Activated T-helper 17 cell treated with anti-CD3 and anti-CD28 coated beads, Interleukin-2, amount 50 U/mL, for 72 hours (primary cell): ENCODE data around the gene KIAA1210. TPM values are rescaled to one million over a fixed set of nuclear protein-coding genes. Genes with fewer than 3 reads are reported as not detected.

Source experiments
- ATAC-seq: fragments of 150-1000 bp; cut with Tn5 transposase; replicated peaks from 2 replicates; pipeline ENCODE4 v1.10.0; 2021; ENCODE audit warnings: mild to moderate bottlenecking, moderate library complexity
- H3K27ac Mint-ChIP-seq: one replicate; pipeline ENCODE4 v1.8.0; 2022; ENCODE audit warnings: mixed read lengths
- H3K27me3 Mint-ChIP-seq: one replicate; pipeline ENCODE4 v1.8.0; 2022; ENCODE audit warnings: mixed read lengths
- H3K36me3 Mint-ChIP-seq: one replicate; pipeline ENCODE4 v1.8.0; 2022; ENCODE audit warnings: low read depth, mild to moderate bottlenecking, mixed read lengths
- H3K4me1 Mint-ChIP-seq: one replicate; pipeline ENCODE4 v1.8.0; 2022; ENCODE audit warnings: mixed read lengths
- H3K4me3 Mint-ChIP-seq: one replicate; pipeline ENCODE4 v1.8.0; 2022; ENCODE audit warnings: mild to moderate bottlenecking, mixed read lengths
- H3K9me3 Mint-ChIP-seq: one replicate; pipeline ENCODE4 v1.8.0; 2022; ENCODE audit warnings: mixed read lengths
- total RNA-seq, 2 donors: library from RNA; stranded (reverse); gene quantifications; one replicate each; pipeline ENCODE4 v1.2.3, GENCODE V29; 2022

Gene KIAA1210
- total RNA-seq, 2 donors from 2014 or later, result not detected

- no peaks in the 10 kb centered on the region for H3K36me3 Mint-ChIP-seq
- no peak overlapping the region for H3K4me3 Mint-ChIP-seq
- no peaks in the 10 kb centered on the region for H3K27me3 Mint-ChIP-seq
- no peak for ATAC-seq
- H3K27ac Mint-ChIP-seq, result no peak overlapping the region
- H3K9me3 Mint-ChIP-seq, result no peaks in the 10 kb centered on the region
- no peaks in the 10 kb centered on the region for H3K4me1 Mint-ChIP-seq
Observed at GRCh38 chrX:119073200-119073905, 54.3 kb downstream of the KIAA1210 start.

DNA sequence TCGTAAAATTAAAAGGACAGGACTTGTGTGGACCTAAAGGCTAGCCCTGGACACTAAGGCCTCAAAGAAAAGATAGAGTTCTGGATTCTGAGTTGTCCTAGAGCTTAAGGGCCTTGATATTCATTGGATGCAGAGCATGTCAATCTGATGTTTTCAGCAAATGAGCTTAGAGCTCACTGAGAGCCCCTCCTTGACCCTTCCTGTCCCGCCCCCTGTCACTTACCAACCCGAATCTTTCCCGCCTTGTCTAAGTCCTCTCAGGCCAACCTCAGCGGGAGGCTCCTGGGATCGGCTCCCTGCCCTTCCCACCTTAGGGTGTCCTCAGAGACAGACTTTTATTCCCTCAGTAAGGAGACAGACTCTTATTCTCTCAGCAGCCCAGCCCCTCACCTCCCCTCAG lies 54.9 kb downstream of the KIAA1210 start, which contains the start of gene CT47C1:
Gene CT47C1 (plus strand): TSS at position 250 of the 400 bp plus-strand sequence. CDS start 233 bp downstream, outside the sequence.
- no peaks in the 10 kb centered on the region for H3K4me1 Mint-ChIP-seq

DNA sequence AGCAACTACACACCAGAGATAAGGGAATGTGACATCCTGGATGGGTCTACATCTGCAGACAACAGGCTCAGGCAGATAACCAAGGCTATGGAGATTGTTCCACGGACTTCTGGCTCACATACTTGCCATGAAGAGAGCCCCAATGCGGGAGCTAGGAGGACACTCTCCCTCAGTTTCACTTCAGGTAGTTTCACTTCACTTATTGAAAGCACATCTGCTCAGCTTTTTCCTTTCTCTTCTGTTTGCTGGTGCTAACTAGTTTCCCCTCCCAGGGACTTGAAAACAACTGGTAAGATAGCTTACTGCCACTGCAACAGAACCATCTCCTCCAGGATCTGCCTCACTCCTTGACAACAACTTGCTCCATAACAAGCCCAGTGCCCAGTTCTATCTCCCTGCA lies 56.2 kb downstream of the KIAA1210 start:
- Mint-ChIP-seq H3K4me1 (no peaks in the 10 kb centered on the region), H3K36me3 (no peaks in the 10 kb centered on the region), H3K27me3 (no peaks in the 10 kb centered on the region), H3K4me3 (no peak overlapping the region), H3K9me3 (no peaks in the 10 kb centered on the region), H3K27ac (no peak overlapping the region)
- no peak for ATAC-seq

More for the DNA sequence above, 54.9 kb downstream of the KIAA1210 start, which contains the start of gene CT47C1:
- Mint-ChIP-seq H3K9me3 (no peaks in the 10 kb centered on the region), H3K27ac (no peak within 1 kb of the TSS), H3K4me3 (no peak within 1 kb of the TSS), H3K36me3 (no peaks in the 10 kb centered on the region), H3K27me3 (no peaks in the 10 kb centered on the region)
- ATAC-seq, result no peak

GRCh38 chrX:119069762-119070161 lies 57.9 kb downstream of the KIAA1210 start:
- ATAC-seq, result no peak
- no peak overlapping the region for H3K4me3 Mint-ChIP-seq
- H3K27me3 Mint-ChIP-seq, result no peaks in the 10 kb centered on the region
- H3K27ac Mint-ChIP-seq, result no peak overlapping the region
- no peaks in the 10 kb centered on the region for H3K4me1 Mint-ChIP-seq
- no peaks in the 10 kb centered on the region for H3K36me3 Mint-ChIP-seq
- no peaks in the 10 kb centered on the region for H3K9me3 Mint-ChIP-seq

DNA sequence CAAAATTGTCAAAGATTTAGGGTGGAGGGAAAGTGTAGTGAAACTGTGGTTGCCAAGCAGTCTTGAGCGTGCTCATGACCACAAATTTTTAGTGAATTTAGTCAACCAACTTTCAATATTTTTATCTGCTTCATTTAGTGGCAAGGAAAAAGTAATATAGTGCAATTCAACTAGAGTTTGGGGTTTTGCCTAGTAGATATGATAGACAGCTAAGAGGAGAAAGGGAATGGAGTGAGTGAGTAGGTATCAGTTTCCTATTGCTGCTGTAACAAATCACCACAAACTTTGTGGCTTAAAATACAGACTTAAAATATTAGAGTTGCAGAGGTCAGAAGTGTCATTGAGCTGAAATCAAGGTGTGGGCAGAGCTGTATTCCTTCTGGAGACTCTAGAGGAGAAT lies 58.5 kb downstream of the KIAA1210 start:
- no peaks in the 10 kb centered on the region for H3K9me3 Mint-ChIP-seq
- no peaks in the 10 kb centered on the region for H3K36me3 Mint-ChIP-seq
- no peaks in the 10 kb centered on the region for H3K27me3 Mint-ChIP-seq
- peak; percentile 49 for ATAC-seq
- no peak overlapping the region for H3K4me3 Mint-ChIP-seq
- no peaks in the 10 kb centered on the region for H3K4me1 Mint-ChIP-seq
- no peak overlapping the region for H3K27ac Mint-ChIP-seq

- Mint-ChIP-seq H3K4me3 (no peak overlapping the region), H3K4me1 (no peaks in the 10 kb centered on the region), H3K27me3 (no peaks in the 10 kb centered on the region), H3K9me3 (no peaks in the 10 kb centered on the region), H3K27ac (no peak overlapping the region), H3K36me3 (no peaks in the 10 kb centered on the region)
- ATAC-seq, result peak; percentile 52
Observed at GRCh38 chrX:119067023-119067739, 60.4 kb downstream of the KIAA1210 start.

DNA sequence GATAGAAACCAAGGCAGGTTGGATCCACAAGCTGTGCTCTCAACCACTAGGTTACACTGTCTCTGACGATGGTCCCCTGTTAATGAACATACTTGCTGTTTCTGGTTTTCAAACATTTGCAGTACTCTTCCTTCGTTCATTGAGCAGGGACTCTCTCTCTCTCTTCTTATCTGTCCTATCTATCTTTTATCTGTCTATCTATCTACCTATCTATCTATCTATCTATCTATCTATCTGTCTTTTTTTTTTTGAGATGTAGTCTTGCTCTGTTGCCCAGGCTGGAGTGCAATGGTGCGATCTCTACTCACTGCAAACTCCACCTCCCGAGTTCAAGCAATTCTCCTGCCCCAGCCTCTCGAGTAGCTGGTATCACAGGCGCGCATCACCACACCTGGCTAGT lies 64.2 kb downstream of the KIAA1210 start:
- Mint-ChIP-seq H3K4me1 (no peaks in the 10 kb centered on the region), H3K9me3 (no peaks in the 10 kb centered on the region), H3K4me3 (no peak overlapping the region), H3K36me3 (no peaks in the 10 kb centered on the region), H3K27me3 (no peaks in the 10 kb centered on the region), H3K27ac (no peak overlapping the region)
- ATAC-seq, result no peak

GRCh38 chrX:119062750-119063374 lies 64.8 kb downstream of the KIAA1210 start:
- H3K27ac Mint-ChIP-seq, result no peak overlapping the region
- no peaks in the 10 kb centered on the region for H3K27me3 Mint-ChIP-seq
- no peaks in the 10 kb centered on the region for H3K9me3 Mint-ChIP-seq
- no peak overlapping the region for H3K4me3 Mint-ChIP-seq
- no peaks in the 10 kb centered on the region for H3K36me3 Mint-ChIP-seq
- H3K4me1 Mint-ChIP-seq, result no peaks in the 10 kb centered on the region
- no peak for ATAC-seq

- Mint-ChIP-seq H3K4me3 (no peak overlapping the region), H3K27me3 (peaks cover under 1% of the 10 kb centered on the region), H3K9me3 (no peaks in the 10 kb centered on the region), H3K4me1 (no peaks in the 10 kb centered on the region), H3K27ac (no peak overlapping the region), H3K36me3 (no peaks in the 10 kb centered on the region)
- no peak for ATAC-seq
Observed at GRCh38 chrX:119055687-119056086, 71.9 kb downstream of the KIAA1210 start.

DNA sequence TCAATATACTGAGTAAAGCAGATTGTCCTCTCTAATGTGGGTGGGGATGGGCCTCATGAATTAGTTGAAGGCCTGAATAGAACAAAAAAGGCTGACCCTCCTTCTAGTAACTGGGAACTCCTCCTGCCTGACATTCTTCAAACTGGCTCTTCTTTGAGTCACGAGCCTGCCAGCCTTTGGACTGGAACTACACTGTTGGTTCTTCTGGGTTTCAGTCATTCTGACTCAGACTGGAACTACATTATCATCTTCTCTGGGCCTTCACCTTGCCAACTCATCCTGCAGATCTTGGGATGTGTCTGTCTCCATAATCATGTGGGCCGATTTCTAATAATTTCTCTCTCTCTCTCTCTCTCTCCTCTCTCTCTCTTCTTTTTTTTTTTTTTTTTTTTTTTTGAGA lies 81.7 kb downstream of the KIAA1210 start:
- Mint-ChIP-seq H3K36me3 (no peaks in the 10 kb centered on the region), H3K4me3 (no peak overlapping the region), H3K27ac (no peak overlapping the region), H3K27me3 (peaks cover 3% of the 10 kb centered on the region), H3K9me3 (no peaks in the 10 kb centered on the region), H3K4me1 (no peaks in the 10 kb centered on the region)
- peak; percentile 67 for ATAC-seq

GRCh38 chrX:119042996-119043395 lies 84.6 kb downstream of the KIAA1210 start:
- no peaks in the 10 kb centered on the region for H3K4me1 Mint-ChIP-seq
- no peaks in the 10 kb centered on the region for H3K27me3 Mint-ChIP-seq
- H3K36me3 Mint-ChIP-seq, result no peaks in the 10 kb centered on the region
- no peak for ATAC-seq
- no peak overlapping the region for H3K27ac Mint-ChIP-seq
- H3K9me3 Mint-ChIP-seq, result no peaks in the 10 kb centered on the region
- H3K4me3 Mint-ChIP-seq, result no peak overlapping the region

DNA sequence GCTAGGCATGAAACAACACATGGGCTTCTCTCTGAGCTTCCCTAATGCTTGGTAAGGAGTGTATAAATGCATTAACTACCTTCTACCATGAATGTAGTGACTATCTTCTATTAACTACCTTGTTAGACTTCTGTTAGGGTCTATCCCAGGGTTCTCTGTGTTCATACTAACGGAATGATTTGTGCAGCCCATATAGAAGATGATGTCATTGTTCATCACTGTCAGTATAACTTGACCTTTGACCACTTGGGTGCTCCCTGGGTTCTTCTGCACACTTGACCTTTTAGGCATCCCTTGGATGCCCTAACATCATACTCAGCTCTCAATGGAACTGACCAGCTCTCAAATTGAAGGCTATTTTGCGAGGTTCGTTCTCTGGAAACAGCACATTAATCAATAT lies 85.6 kb downstream of the KIAA1210 start:
- Mint-ChIP-seq H3K36me3 (no peaks in the 10 kb centered on the region), H3K27me3 (no peaks in the 10 kb centered on the region), H3K9me3 (no peaks in the 10 kb centered on the region), H3K4me3 (no peak overlapping the region), H3K27ac (no peak overlapping the region), H3K4me1 (no peaks in the 10 kb centered on the region)
- ATAC-seq, result no peak

DNA sequence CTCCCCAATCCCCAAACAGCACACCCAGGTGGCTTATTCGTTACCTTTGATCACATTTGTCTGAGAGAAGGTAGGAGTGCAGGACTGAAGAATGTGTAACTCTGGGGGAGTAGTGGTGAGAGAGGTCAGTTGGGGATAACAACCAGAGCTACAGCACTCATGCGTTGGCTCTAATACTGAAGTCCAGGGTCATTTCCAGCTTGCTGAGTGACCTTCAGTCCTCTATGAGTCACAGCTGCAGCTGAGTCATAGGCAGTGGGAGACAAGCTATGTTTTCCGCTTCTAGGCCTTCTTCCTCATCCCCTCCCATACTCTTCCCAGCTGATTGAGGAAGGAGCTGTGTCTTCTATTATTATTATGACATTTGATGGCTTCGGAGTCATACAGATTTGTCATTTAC lies 86.4 kb downstream of the KIAA1210 start:
- H3K4me3 Mint-ChIP-seq, result no peak overlapping the region
- no peaks in the 10 kb centered on the region for H3K4me1 Mint-ChIP-seq
- ATAC-seq, result no peak
- H3K27ac Mint-ChIP-seq, result no peak overlapping the region
- H3K27me3 Mint-ChIP-seq, result no peaks in the 10 kb centered on the region
- no peaks in the 10 kb centered on the region for H3K9me3 Mint-ChIP-seq
- H3K36me3 Mint-ChIP-seq, result no peaks in the 10 kb centered on the region

GRCh38 chrX:119040432-119040831 lies 87.2 kb downstream of the KIAA1210 start:
- Mint-ChIP-seq H3K4me1 (no peaks in the 10 kb centered on the region), H3K27ac (no peak overlapping the region), H3K36me3 (no peaks in the 10 kb centered on the region), H3K27me3 (no peaks in the 10 kb centered on the region), H3K4me3 (no peak overlapping the region), H3K9me3 (no peaks in the 10 kb centered on the region)
- no peak for ATAC-seq
